Fibroblast of lung (primary cell): ENCODE measurements around the gene RXRA.

ENCODE experiments used
- EZH2 ChIP-seq: IDR thresholded peaks from 2 replicates; pipeline ENCODE4 v1.5.1; 2012; ENCODE audit warnings: low read length, control low read depth, mild to moderate bottlenecking; ENCODE audit errors: missing control alignments
- TF ChIP-seq, protein P1 (sequence below), 2 donors: IDR thresholded peaks in 1 of 2; conservative IDR thresholded peaks in 1 of 2; 1 replicate in 1 of 2; 2 replicates in 1 of 2; pipeline ENCODE4 v1.5.1; 2011 to 2012; ENCODE audit warnings: low read length in 2 of 2, control low read depth in 1 of 2, inconsistent platforms in 1 of 2, low read depth in 1 of 2, mild to moderate bottlenecking in 1 of 2

DNA sequence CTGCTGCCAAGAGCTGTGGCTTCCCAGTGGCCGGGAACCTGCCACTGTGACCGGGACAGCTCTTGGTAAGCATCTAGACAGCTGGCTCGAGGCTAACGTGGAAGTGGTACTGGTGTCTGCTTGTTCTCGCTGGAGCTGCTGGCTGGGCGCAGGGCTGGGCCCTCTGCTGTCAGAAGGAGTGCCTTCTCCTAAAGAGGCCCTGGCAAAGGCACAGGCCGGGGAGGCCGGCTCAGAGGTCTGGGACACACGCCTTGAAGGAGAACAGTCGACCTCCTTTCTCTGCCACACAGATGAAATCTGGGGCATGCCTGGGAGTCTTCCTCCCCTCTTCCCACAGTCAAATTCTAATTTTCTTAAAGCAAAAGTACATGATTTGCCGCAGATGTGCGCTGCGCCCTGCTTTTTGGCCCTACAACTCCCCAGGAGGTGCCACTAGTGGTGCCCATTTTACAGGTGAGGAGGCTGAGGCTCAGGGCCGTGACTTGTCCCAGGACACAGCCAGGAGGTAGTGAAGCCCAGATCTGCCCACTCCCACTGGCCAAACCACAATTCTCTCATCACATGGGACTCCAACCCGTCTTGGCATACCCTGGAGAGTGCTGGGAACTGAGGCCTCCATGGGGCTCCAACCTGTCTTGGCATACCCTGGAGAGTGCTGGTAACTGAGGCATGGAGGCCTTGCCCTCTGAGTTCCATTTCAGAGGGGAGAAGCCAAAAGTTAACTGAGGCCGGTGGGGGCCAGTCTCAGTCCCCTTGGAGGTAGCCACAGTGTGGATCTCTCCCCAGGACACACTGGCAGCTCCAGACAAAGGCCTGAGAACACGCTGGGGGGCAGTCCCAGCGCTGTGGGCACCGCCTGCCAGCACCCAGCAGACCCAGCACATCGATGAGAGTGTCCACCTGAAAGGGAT lies 12.0 kb upstream of the RXRA start:
- TF ChIP-seq, protein P1, sequence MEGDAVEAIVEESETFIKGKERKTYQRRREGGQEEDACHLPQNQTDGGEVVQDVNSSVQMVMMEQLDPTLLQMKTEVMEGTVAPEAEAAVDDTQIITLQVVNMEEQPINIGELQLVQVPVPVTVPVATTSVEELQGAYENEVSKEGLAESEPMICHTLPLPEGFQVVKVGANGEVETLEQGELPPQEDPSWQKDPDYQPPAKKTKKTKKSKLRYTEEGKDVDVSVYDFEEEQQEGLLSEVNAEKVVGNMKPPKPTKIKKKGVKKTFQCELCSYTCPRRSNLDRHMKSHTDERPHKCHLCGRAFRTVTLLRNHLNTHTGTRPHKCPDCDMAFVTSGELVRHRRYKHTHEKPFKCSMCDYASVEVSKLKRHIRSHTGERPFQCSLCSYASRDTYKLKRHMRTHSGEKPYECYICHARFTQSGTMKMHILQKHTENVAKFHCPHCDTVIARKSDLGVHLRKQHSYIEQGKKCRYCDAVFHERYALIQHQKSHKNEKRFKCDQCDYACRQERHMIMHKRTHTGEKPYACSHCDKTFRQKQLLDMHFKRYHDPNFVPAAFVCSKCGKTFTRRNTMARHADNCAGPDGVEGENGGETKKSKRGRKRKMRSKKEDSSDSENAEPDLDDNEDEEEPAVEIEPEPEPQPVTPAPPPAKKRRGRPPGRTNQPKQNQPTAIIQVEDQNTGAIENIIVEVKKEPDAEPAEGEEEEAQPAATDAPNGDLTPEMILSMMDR (conservative IDR thresholded peaks at IDR 0.05 in 1 of 2, IDR thresholded peaks at IDR 0.05 in 1 of 2; ENCODE audit: low read depth in 1 of 2, low read length in 2 of 2) = no peak
- no peak for TF ChIP-seq EZH2
